GM12878 (cell line): Measurements from ENCODE around the gene AMBRA1. TPM values are rescaled to one million over a fixed set of nuclear protein-coding genes. Genes with fewer than 3 reads are reported as not detected.

ENCODE experiments used
- BCL3 ChIP-seq: IDR thresholded peaks from 2 replicates; pipeline ENCODE4 v1.6.1; 2011; ENCODE audit warnings: borderline replicate concordance, low read depth, mild to moderate bottlenecking, moderate library complexity, low read length; ENCODE audit not compliant: insufficient read depth, poor library complexity, severe bottlenecking
- CHD1 ChIP-seq: IDR thresholded peaks from 2 replicates; pipeline ENCODE4 v1.6.1; 2012; ENCODE audit warnings: low read depth, low read length, improper control_type of control experiment
- CHD2 ChIP-seq: IDR thresholded peaks from 2 replicates; pipeline ENCODE4 v1.6.1; 2011; ENCODE audit warnings: low read depth, low read length, improper control_type of control experiment, borderline replicate concordance
- CTCF ChIP-seq, 3 experiments: IDR thresholded peaks in 2 of 3; conservative IDR thresholded peaks in 1 of 3; 2 replicates each; pipeline ENCODE4 v1.5.1; 2011; ENCODE audit warnings: low read depth in 3 of 3, low read length in 3 of 3, mild to moderate bottlenecking in 3 of 3, control low read depth in 2 of 3, moderate library complexity in 2 of 3, inconsistent platforms in 1 of 3, mixed read lengths in 1 of 3; ENCODE audit not compliant: control insufficient read depth in 2 of 3, insufficient read depth in 1 of 3; ENCODE audit errors: extremely low read depth in 1 of 3
- E2F4 ChIP-seq: IDR thresholded peaks from 2 replicates; pipeline ENCODE4 v1.6.1; 2012; ENCODE audit warnings: low read depth, low read length, improper control_type of control experiment
- HDGF ChIP-seq: fragments of 450-650 bp; IDR thresholded peaks from 2 replicates; pipeline ENCODE4 v1.6.1; 2016; ENCODE audit warnings: antibody characterized with exemption
- IRF4 ChIP-seq: IDR thresholded peaks from 2 replicates; pipeline ENCODE4 v1.6.1; 2011; ENCODE audit warnings: low read depth, low read length
- JUNB ChIP-seq: IDR thresholded peaks from 2 replicates; pipeline ENCODE4 v1.6.1; 2016; ENCODE audit warnings: antibody characterized with exemption, mild to moderate bottlenecking
- KAT2A ChIP-seq: conservative IDR thresholded peaks from 2 replicates; pipeline ENCODE4 v1.6.1; 2011; ENCODE audit warnings: low read depth, low read length; ENCODE audit not compliant: control insufficient read depth
- MEF2A ChIP-seq: IDR thresholded peaks from 2 replicates; pipeline ENCODE4 v1.6.1; 2011; ENCODE audit warnings: low read depth, mild to moderate bottlenecking, low read length, moderate library complexity; ENCODE audit not compliant: insufficient read depth
- NBN ChIP-seq: fragments of 450-650 bp; IDR thresholded peaks from 2 replicates; pipeline ENCODE4 v1.6.1; 2016
- PBX3 ChIP-seq: IDR thresholded peaks from 2 replicates; pipeline ENCODE4 v1.6.1; 2011; ENCODE audit warnings: mild to moderate bottlenecking, low read depth, low read length, moderate library complexity; ENCODE audit not compliant: insufficient replicate concordance
- POLR2AphosphoS2 ChIP-seq: IDR thresholded peaks from 2 replicates; pipeline ENCODE4 v1.6.1; 2011; ENCODE audit warnings: low read depth, mild to moderate bottlenecking, low read length, improper control_type of control experiment, moderate library complexity
- RELA ChIP-seq: fragments of 450-650 bp; IDR thresholded peaks from 2 replicates; pipeline ENCODE4 v1.8.0; 2014; ENCODE audit warnings: borderline replicate concordance; ENCODE audit not compliant: partially characterized antibody
- SIN3A ChIP-seq: IDR thresholded peaks from 2 replicates; pipeline ENCODE4 v1.6.1; 2012; ENCODE audit warnings: low read depth, low read length, improper control_type of control experiment
- SKIL ChIP-seq: fragments of 450-650 bp; IDR thresholded peaks from 2 replicates; pipeline ENCODE4 v1.6.1; 2017; ENCODE audit warnings: mild to moderate bottlenecking, low read depth, inconsistent platforms; ENCODE audit not compliant: poor library complexity, severe bottlenecking
- SP1 ChIP-seq: IDR thresholded peaks from one replicate; pipeline ENCODE4 v1.6.1; 2011; ENCODE audit warnings: low read depth, low read length
- TCF3 ChIP-seq: IDR thresholded peaks from 2 replicates; pipeline ENCODE4 v1.6.1; 2012; ENCODE audit warnings: low read depth, mild to moderate bottlenecking, low read length, borderline replicate concordance; ENCODE audit not compliant: insufficient read depth
- TCF7 ChIP-seq: IDR thresholded peaks from 2 replicates; pipeline ENCODE4 v1.6.1; 2014; ENCODE audit warnings: antibody characterized with exemption, borderline replicate concordance
- ZBED1 ChIP-seq: IDR thresholded peaks from 2 replicates; pipeline ENCODE4 v1.6.1; 2016; ENCODE audit warnings: borderline replicate concordance
- ZZZ3 ChIP-seq: IDR thresholded peaks from 2 replicates; pipeline ENCODE4 v1.6.1; 2011; ENCODE audit warnings: low read depth; ENCODE audit not compliant: control insufficient read depth, insufficient read length
- polyA plus RNA-seq, 11 experiments: library from polyadenylated mRNA; depleted of rRNA in 4 of 11; unstranded in 6 of 11; stranded (reverse) in 5 of 11; fragments of >200 nt; fragmentation: Nextera tagmentation in 4 of 11; fragmentation: Illumina TruSeq in 1 of 11; extraction: Ambion mirVana in 4 of 11; extraction: Trizol in 1 of 11; gene quantifications; 1 replicate in 1 of 11; 2 replicates in 10 of 11; pipeline versions ENCODE4 v1.2.1 to v1.2.3, GENCODE V29; 2011 to 2016; ENCODE audit warnings: inconsistent platforms in 2 of 11, missing spikeins in 2 of 11, low read depth in 1 of 11
- total RNA-seq, 4 experiments: library from RNA; depleted of rRNA in 3 of 4; stranded (reverse); fragments of >200 nt in 3 of 4; fragmentation: Illumina TruSeq in 1 of 4; extraction: Trizol in 1 of 4; gene quantifications; 2 replicates each; pipeline versions ENCODE4 v1.2.1 to v1.2.3, GENCODE V29; 2013 to 2021

Gene AMBRA1
- total and polyA plus RNA-seq, 10 of the 15 experiments (the other 5 are each of a cell fraction or from before 2014, with no cell fraction given), result 0.57 to 34.3 (median 13.7) TPM

GRCh38 chr11:46361283-46362155 lies 232.3 kb downstream of the AMBRA1 start (continued):
- TF ChIP-seq CTCF (IDR thresholded peaks at IDR 0.05 in 2 of 3, conservative IDR thresholded peaks at IDR 0.05 in 1 of 3; ENCODE audit: control insufficient read depth in 2 of 3, extremely low read depth in 1 of 3, insufficient read depth in 1 of 3, low read depth in 3 of 3, low read length in 3 of 3), result no peak
- TF ChIP-seq ZZZ3, result no peak
- no peak for TF ChIP-seq PBX3
- no peak for TF ChIP-seq ZBED1
- no peak for TF ChIP-seq CHD1
- no peak for TF ChIP-seq BCL3
- TF ChIP-seq SP1, result no peak
- TF ChIP-seq SKIL, result no peak
- TF ChIP-seq NBN, result peak; percentile 70
- no peak for TF ChIP-seq IRF4
- peak; percentile 65; the same call in 1 of the 2 replicates for TF ChIP-seq TCF3
- no peak for TF ChIP-seq KAT2A
- peak; percentile 32; the same call in 1 of the 2 replicates for TF ChIP-seq SIN3A
- TF ChIP-seq E2F4, result no peak
- no peak for TF ChIP-seq JUNB
- peak; percentile 51; the same call in 1 of the 2 replicates for TF ChIP-seq CHD2
- peak; percentile 75 for TF ChIP-seq POLR2AphosphoS2
- TF ChIP-seq HDGF, result peak; percentile 97
- TF ChIP-seq TCF7, result no peak
- TF ChIP-seq MEF2A, result no peak
- TF ChIP-seq RELA, result no peak
